ENCODE measurements around the gene SPEM2.
A peak's percentile ranks its signal among the peaks of the same experiment; 100 is the strongest.

SPEM2 gene

DNA sequence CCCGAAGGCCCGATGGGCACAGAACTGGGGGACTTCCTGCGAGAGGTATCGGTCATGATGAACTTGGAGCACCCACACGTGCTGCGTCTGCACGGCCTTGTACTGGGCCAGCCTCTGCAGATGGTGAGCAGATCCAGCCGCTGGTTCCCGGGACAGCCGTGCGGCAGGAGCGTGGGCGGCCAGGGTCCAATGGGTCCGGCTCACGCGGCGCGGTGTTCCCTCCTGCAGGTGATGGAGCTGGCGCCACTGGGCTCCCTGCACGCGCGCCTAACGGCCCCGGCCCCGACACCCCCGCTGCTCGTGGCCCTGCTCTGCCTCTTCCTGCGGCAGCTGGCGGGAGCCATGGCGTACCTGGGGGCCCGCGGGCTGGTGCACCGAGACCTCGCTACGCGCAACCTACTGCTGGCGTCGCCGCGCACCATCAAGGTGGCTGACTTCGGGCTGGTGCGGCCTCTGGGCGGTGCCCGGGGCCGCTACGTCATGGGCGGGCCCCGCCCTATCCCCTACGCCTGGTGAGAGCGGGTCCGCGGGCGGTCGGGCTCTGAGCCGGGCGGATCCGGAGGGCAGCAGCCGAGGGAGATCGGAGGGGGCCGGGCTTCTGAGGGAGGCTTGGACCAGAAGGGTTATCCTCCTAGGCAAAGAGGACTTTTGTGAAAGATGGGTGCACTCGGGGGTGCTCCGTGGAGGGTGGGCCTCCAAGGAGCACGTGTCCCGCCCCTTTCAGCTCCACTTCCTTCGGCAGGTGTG is 41.5 kb upstream of the SPEM2 start:
- peak overlapping the region; percentile 77 for H3K9ac ChIP-seq (ENCODE audit: insufficient read length, low read depth)
- peaks cover 45% of the 10 kb centered on the region for H3K27me3 ChIP-seq (ENCODE audit: insufficient read depth, insufficient read length)
- no peak for DNase-seq (ENCODE audit: low read depth, low spot score)
- peaks cover 19% of the 10 kb centered on the region for H3K36me3 ChIP-seq (ENCODE audit: insufficient read depth, insufficient read length, low read length)
- TF ChIP-seq SUZ12 (IDR thresholded peaks at IDR 0.05; ENCODE audit: extremely low read depth, insufficient read depth, insufficient read length) (no peak), ZNF274 (IDR thresholded peaks at IDR 0.05; ENCODE audit: low read depth, low read length) (no peak)
- H3K4me3 ChIP-seq (ENCODE audit: insufficient read length, low read depth) = peak overlapping the region; percentile 26
- peaks cover 5% of the 10 kb centered on the region; the same call in 1 of the 2 replicates for H3K9me3 ChIP-seq (ENCODE audit: insufficient read depth, low read length)
- peaks cover 22% of the 10 kb centered on the region for H3K4me1 ChIP-seq (ENCODE audit: insufficient read depth, insufficient read length)

DNA sequence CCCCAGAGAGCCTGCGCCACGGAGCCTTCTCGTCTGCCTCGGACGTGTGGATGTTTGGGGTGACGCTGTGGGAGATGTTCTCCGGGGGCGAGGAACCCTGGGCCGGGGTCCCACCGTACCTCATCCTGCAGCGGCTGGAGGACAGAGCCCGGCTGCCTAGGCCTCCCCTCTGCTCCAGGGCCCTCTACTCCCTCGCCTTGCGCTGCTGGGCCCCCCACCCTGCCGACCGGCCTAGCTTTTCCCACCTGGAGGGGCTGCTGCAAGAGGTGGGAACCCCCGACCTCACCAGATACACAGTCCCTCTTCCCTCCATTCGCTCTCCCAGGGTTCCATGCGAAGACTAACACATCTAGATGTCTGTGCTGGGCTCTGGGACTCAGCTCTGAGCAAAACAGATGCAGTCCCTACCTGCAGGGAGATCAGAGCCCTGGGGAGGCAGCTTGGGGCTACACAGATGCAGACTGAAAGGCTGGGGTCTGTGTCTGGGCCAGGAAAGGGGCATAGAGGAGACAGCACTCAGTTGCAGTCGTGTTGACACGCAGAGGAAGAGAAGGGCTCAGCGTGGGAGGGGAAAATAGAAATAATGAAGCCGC is 40.8 kb upstream of the SPEM2 start:
- DNase-seq (ENCODE audit: low read depth, low spot score) = no peak
- Histone ChIP-seq H3K27me3 (ENCODE audit: insufficient read depth, insufficient read length) (peaks cover 40% of the 10 kb centered on the region), H3K36me3 (ENCODE audit: insufficient read depth, insufficient read length, low read length) (peaks cover 26% of the 10 kb centered on the region), H3K4me1 (ENCODE audit: insufficient read depth, insufficient read length) (peaks cover 22% of the 10 kb centered on the region), H3K9me3 (ENCODE audit: insufficient read depth, low read length) (no peaks in the 10 kb centered on the region), H3K9ac (ENCODE audit: insufficient read length, low read depth) (peak overlapping the region; percentile 77), H3K4me3 (ENCODE audit: insufficient read length, low read depth) (peak overlapping the region; percentile 26)
- TF ChIP-seq ZNF274 (IDR thresholded peaks at IDR 0.05; ENCODE audit: low read depth, low read length) (no peak), YY1 (IDR thresholded peaks at IDR 0.05; ENCODE audit: insufficient read depth, insufficient read length) (no peak), SUZ12 (IDR thresholded peaks at IDR 0.05; ENCODE audit: extremely low read depth, insufficient read depth, insufficient read length) (no peak)

DNA sequence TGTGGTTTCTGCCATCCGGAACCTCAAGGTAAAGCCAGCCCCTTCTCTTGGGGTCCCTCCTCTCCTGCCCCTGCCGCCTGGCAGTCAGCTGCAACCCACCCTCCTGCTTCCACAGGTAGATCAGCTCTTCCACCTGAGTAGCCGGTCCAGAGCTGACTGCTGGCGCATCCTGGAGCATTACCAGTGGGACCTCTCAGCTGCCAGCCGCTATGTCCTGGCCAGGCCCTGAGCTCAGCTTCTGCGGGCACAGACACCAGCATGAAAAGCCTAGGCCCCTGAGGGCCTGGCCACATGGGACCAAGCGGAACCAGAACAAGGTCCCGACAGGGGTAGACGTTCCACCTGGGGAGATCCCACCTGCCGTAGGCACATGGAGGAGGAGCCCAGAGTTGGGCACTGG is 36.6 kb upstream of the SPEM2 start:
- peaks cover 13% of the 10 kb centered on the region for H3K4me1 ChIP-seq (ENCODE audit: insufficient read depth, insufficient read length)
- peaks cover 57% of the 10 kb centered on the region for H3K36me3 ChIP-seq (ENCODE audit: insufficient read depth, insufficient read length, low read length)
- no peak for TF ChIP-seq YY1 (IDR thresholded peaks at IDR 0.05; ENCODE audit: insufficient read depth, insufficient read length)
- no peak for TF ChIP-seq ZNF274 (IDR thresholded peaks at IDR 0.05; ENCODE audit: low read depth, low read length)
- TF ChIP-seq SUZ12 (IDR thresholded peaks at IDR 0.05; ENCODE audit: extremely low read depth, insufficient read depth, insufficient read length) = no peak
- no peaks in the 10 kb centered on the region for H3K9me3 ChIP-seq (ENCODE audit: insufficient read depth, low read length)
- no peak overlapping the region for H3K9ac ChIP-seq (ENCODE audit: insufficient read length, low read depth)
- no peak for DNase-seq (ENCODE audit: low read depth, low spot score)
- H3K27me3 ChIP-seq (ENCODE audit: insufficient read depth, insufficient read length) = peaks cover under 1% of the 10 kb centered on the region
- H3K4me3 ChIP-seq (ENCODE audit: insufficient read length, low read depth) = no peak overlapping the region

- H3K4me3 ChIP-seq (ENCODE audit: insufficient read length, low read depth) = no peak overlapping the region
- H3K4me1 ChIP-seq (ENCODE audit: insufficient read depth, insufficient read length) = peaks cover 9% of the 10 kb centered on the region
- no peaks in the 10 kb centered on the region for H3K9me3 ChIP-seq (ENCODE audit: insufficient read depth, low read length)
- H3K36me3 ChIP-seq (ENCODE audit: insufficient read depth, insufficient read length, low read length) = peaks cover 57% of the 10 kb centered on the region
- TF ChIP-seq YY1 (IDR thresholded peaks at IDR 0.05; ENCODE audit: insufficient read depth, insufficient read length) (no peak), SUZ12 (IDR thresholded peaks at IDR 0.05; ENCODE audit: extremely low read depth, insufficient read depth, insufficient read length) (no peak), ZNF274 (IDR thresholded peaks at IDR 0.05; ENCODE audit: low read depth, low read length) (no peak)
- H3K9ac ChIP-seq (ENCODE audit: insufficient read length, low read depth) = no peak overlapping the region
- DNase-seq (ENCODE audit: low read depth, low spot score) = no peak
- no peaks in the 10 kb centered on the region for H3K27me3 ChIP-seq (ENCODE audit: insufficient read depth, insufficient read length)
Measured at GRCh38 chr17:7389924-7390910, 35.2 kb upstream of the SPEM2 start.

- no peak for TF ChIP-seq ZNF274 (IDR thresholded peaks at IDR 0.05; ENCODE audit: low read depth, low read length)
- TF ChIP-seq SUZ12 (IDR thresholded peaks at IDR 0.05; ENCODE audit: extremely low read depth, insufficient read depth, insufficient read length) = no peak
- TF ChIP-seq YY1 (IDR thresholded peaks at IDR 0.05; ENCODE audit: insufficient read depth, insufficient read length) = no peak
- Histone ChIP-seq H3K36me3 (ENCODE audit: insufficient read depth, insufficient read length, low read length) (peaks cover 57% of the 10 kb centered on the region), H3K9ac (ENCODE audit: insufficient read length, low read depth) (no peak overlapping the region), H3K9me3 (ENCODE audit: insufficient read depth, low read length) (no peaks in the 10 kb centered on the region), H3K27me3 (ENCODE audit: insufficient read depth, insufficient read length) (no peaks in the 10 kb centered on the region), H3K4me1 (ENCODE audit: insufficient read depth, insufficient read length) (peaks cover 9% of the 10 kb centered on the region), H3K4me3 (ENCODE audit: insufficient read length, low read depth) (no peak overlapping the region)
- no peak for DNase-seq (ENCODE audit: low read depth, low spot score)
Measured at GRCh38 chr17:7391307-7391706, 34.1 kb upstream of the SPEM2 start.

GRCh38 chr17:7392696-7393612 is 32.5 kb upstream of the SPEM2 start:
- Histone ChIP-seq H3K27me3 (ENCODE audit: insufficient read depth, insufficient read length) (no peaks in the 10 kb centered on the region), H3K4me1 (ENCODE audit: insufficient read depth, insufficient read length) (peaks cover 9% of the 10 kb centered on the region), H3K36me3 (ENCODE audit: insufficient read depth, insufficient read length, low read length) (peaks cover 47% of the 10 kb centered on the region), H3K4me3 (ENCODE audit: insufficient read length, low read depth) (peak overlapping the region; percentile 58), H3K9ac (ENCODE audit: insufficient read length, low read depth) (peak overlapping the region; percentile 76), H3K9me3 (ENCODE audit: insufficient read depth, low read length) (no peaks in the 10 kb centered on the region)
- TF ChIP-seq ZNF274 (IDR thresholded peaks at IDR 0.05; ENCODE audit: low read depth, low read length) (no peak), SUZ12 (IDR thresholded peaks at IDR 0.05; ENCODE audit: extremely low read depth, insufficient read depth, insufficient read length) (no peak), YY1 (IDR thresholded peaks at IDR 0.05; ENCODE audit: insufficient read depth, insufficient read length) (no peak)
- DNase-seq (ENCODE audit: low read depth, low spot score) = no peak
